ENCODE measurements around the gene G3BP2. TPM values are rescaled to one million over a fixed set of nuclear protein-coding genes. Genes with fewer than 3 reads are reported as not detected.

G3BP2 gene
- total and polyA plus RNA-seq, 10 of the 15 experiments (the other 5 are each of a cell fraction or from before 2014, with no cell fraction given): 22.2 to 176 (median 102) TPM

DNA sequence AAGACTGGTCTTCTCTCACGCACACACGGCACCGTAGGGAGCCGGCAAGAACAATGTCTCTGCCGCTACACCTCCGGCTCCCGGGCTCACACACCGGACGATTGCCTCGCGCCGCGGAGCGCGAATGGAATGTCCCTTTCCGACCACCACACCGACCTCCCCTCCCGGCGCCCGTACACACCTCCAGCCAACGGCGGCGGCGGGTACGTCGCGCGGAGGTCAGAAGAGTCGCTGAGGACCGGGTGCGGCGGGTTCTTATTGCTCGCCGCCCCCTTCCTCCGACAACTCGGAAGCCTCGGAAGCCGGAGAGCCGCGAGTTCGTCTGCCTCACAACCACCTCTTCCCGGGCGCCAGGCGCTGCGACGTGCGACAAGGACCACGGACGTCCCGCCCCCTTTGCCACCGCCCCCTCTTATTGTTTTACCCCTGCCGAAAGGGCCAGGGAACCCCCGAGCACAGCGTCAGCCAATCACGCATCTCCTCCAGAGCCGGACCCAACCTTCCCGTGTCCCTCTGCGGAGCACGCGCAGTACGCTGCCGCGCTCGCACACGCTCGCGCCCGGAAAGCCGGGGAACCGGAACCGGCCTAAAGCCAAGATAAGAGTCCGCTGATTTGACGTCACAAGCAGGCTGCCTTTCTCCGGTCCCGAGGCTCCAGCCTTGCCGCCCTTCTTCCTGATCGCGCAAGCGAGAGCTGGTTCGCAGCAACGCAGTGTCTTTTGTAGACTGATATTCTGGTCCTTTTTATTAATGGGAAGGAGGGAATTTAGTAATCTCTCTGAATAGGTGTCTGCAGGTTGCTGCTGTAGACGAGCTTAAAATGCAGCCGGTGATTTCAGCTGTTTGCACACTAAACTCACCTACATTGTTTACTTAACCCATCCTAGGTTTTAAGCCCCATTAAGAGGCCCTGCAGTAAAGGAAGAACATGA lies at the start of gene G3BP2 (continued):
- TF ChIP-seq TCF12 (IDR thresholded peaks at IDR 0.05; ENCODE audit: low read depth, low read length) (0 out of 2 replicates have a peak, but pooled peaks have one; percentile 7), SP1 (IDR thresholded peaks at IDR 0.05; ENCODE audit: low read depth, low read length) (peak; percentile 73), HCFC1 (IDR thresholded peaks at IDR 0.05; ENCODE audit: low read length) (no peak; the same call in 1 of the 2 replicates), MXI1 (IDR thresholded peaks at IDR 0.05; ENCODE audit: low read depth, low read length) (peak; percentile 80; the same call in 1 of the 2 replicates), CREM (IDR thresholded peaks at IDR 0.05; ENCODE audit: low read depth) (peak; percentile 95), ZSCAN29 (IDR thresholded peaks at IDR 0.05) (no peak), SUZ12 (IDR thresholded peaks at IDR 0.05; ENCODE audit: unreplicated experiment) (no peak), ZNF622 (IDR thresholded peaks at IDR 0.05) (no peak), MEF2B (IDR thresholded peaks at IDR 0.05; ENCODE audit: partially characterized antibody, poor library complexity, severe bottlenecking) (peak; percentile 4), NFYB (IDR thresholded peaks at IDR 0.05; ENCODE audit: insufficient read depth, low read depth, low read length) (peak; percentile 75; the same call in 1 of the 2 replicates), SREBF2 (IDR thresholded peaks at IDR 0.05; ENCODE audit: low read length) (0 out of 2 replicates have a peak, but pooled peaks have one; percentile 43)
- TF ChIP-seq, protein P1, sequence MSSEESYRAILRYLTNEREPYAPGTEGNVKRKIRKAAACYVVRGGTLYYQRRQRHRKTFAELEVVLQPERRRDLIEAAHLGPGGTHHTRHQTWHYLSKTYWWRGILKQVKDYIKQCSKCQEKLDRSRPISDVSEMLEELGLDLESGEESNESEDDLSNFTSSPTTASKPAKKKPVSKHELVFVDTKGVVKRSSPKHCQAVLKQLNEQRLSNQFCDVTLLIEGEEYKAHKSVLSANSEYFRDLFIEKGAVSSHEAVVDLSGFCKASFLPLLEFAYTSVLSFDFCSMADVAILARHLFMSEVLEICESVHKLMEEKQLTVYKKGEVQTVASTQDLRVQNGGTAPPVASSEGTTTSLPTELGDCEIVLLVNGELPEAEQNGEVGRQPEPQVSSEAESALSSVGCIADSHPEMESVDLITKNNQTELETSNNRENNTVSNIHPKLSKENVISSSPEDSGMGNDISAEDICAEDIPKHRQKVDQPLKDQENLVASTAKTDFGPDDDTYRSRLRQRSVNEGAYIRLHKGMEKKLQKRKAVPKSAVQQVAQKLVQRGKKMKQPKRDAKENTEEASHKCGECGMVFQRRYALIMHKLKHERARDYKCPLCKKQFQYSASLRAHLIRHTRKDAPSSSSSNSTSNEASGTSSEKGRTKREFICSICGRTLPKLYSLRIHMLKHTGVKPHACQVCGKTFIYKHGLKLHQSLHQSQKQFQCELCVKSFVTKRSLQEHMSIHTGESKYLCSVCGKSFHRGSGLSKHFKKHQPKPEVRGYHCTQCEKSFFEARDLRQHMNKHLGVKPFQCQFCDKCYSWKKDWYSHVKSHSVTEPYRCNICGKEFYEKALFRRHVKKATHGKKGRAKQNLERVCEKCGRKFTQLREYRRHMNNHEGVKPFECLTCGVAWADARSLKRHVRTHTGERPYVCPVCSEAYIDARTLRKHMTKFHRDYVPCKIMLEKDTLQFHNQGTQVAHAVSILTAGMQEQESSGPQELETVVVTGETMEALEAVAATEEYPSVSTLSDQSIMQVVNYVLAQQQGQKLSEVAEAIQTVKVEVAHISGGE (CRISPR knock-in tag; IDR thresholded peaks at IDR 0.05): no peak
- TF ChIP-seq, protein P2, sequence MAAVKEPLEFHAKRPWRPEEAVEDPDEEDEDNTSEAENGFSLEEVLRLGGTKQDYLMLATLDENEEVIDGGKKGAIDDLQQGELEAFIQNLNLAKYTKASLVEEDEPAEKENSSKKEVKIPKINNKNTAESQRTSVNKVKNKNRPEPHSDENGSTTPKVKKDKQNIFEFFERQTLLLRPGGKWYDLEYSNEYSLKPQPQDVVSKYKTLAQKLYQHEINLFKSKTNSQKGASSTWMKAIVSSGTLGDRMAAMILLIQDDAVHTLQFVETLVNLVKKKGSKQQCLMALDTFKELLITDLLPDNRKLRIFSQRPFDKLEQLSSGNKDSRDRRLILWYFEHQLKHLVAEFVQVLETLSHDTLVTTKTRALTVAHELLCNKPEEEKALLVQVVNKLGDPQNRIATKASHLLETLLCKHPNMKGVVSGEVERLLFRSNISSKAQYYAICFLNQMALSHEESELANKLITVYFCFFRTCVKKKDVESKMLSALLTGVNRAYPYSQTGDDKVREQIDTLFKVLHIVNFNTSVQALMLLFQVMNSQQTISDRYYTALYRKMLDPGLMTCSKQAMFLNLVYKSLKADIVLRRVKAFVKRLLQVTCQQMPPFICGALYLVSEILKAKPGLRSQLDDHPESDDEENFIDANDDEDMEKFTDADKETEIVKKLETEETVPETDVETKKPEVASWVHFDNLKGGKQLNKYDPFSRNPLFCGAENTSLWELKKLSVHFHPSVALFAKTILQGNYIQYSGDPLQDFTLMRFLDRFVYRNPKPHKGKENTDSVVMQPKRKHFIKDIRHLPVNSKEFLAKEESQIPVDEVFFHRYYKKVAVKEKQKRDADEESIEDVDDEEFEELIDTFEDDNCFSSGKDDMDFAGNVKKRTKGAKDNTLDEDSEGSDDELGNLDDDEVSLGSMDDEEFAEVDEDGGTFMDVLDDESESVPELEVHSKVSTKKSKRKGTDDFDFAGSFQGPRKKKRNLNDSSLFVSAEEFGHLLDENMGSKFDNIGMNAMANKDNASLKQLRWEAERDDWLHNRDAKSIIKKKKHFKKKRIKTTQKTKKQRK (IDR thresholded peaks at IDR 0.05; ENCODE audit: low read depth, low read length): no peak
- TF ChIP-seq, protein P3, sequence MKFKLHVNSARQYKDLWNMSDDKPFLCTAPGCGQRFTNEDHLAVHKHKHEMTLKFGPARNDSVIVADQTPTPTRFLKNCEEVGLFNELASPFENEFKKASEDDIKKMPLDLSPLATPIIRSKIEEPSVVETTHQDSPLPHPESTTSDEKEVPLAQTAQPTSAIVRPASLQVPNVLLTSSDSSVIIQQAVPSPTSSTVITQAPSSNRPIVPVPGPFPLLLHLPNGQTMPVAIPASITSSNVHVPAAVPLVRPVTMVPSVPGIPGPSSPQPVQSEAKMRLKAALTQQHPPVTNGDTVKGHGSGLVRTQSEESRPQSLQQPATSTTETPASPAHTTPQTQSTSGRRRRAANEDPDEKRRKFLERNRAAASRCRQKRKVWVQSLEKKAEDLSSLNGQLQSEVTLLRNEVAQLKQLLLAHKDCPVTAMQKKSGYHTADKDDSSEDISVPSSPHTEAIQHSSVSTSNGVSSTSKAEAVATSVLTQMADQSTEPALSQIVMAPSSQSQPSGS (IDR thresholded peaks at IDR 0.05; ENCODE audit: low read length): no peak
- TF ChIP-seq, protein P4, sequence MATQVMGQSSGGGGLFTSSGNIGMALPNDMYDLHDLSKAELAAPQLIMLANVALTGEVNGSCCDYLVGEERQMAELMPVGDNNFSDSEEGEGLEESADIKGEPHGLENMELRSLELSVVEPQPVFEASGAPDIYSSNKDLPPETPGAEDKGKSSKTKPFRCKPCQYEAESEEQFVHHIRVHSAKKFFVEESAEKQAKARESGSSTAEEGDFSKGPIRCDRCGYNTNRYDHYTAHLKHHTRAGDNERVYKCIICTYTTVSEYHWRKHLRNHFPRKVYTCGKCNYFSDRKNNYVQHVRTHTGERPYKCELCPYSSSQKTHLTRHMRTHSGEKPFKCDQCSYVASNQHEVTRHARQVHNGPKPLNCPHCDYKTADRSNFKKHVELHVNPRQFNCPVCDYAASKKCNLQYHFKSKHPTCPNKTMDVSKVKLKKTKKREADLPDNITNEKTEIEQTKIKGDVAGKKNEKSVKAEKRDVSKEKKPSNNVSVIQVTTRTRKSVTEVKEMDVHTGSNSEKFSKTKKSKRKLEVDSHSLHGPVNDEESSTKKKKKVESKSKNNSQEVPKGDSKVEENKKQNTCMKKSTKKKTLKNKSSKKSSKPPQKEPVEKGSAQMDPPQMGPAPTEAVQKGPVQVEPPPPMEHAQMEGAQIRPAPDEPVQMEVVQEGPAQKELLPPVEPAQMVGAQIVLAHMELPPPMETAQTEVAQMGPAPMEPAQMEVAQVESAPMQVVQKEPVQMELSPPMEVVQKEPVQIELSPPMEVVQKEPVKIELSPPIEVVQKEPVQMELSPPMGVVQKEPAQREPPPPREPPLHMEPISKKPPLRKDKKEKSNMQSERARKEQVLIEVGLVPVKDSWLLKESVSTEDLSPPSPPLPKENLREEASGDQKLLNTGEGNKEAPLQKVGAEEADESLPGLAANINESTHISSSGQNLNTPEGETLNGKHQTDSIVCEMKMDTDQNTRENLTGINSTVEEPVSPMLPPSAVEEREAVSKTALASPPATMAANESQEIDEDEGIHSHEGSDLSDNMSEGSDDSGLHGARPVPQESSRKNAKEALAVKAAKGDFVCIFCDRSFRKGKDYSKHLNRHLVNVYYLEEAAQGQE (IDR thresholded peaks at IDR 0.05; ENCODE audit: low read depth, low read length): no peak
